Measurements from ENCODE around the gene SMIM29. TPM values are rescaled to one million over a fixed set of nuclear protein-coding genes. Genes with fewer than 3 reads are reported as not detected.

SMIM29 gene
- total RNA-seq, 1 donor from 2014 or later: 5.3 TPM

DNA sequence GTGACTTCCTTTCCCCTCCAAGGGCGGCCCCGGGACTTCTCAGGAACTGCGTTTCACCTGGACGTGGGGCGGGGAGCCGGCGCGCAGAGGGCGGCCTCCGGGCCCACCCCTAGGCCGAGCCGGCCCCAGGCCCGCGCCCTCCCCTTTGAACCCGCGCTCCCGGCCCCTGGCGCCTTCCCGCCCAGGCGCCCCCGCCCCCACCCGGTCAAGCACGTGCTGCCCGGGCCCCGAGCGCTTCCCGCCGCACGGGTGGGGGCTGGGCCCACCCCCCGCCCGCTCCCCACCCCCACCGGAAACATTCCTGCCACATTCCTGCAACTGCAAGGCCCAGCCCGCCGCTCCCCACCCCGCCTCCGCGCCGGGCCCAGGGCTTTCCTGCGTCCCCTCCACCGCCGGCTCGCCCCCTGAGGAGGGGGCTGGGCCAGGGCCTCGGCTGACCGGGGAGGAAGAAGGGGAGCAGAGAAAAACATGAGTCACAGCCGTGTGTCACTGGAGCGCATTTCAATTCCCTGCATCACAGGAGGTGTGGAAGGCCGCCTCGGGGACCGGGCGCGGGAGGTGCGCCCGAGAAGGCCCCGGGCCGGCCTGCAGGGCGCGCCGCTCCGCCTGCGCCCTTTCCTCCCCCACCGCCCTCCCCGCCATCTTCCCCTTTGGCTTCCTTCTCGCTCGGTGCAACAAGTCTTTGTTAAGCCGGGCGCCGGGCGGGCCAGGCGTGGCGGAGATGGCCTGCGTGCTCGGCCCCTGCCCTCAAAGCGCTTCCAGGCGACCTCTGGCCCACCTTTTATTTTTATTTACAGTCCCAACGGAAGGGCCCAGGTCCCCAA, 13.3 kb downstream of the SMIM29 start:
- Mint-ChIP-seq H3K4me1 (ENCODE audit: low read depth) (peaks cover 37% of the 10 kb centered on the region), H3K9me3 (ENCODE audit: low read depth) (no peaks in the 10 kb centered on the region), H3K27me3 (no peaks in the 10 kb centered on the region), H3K27ac (peak overlapping the region; percentile 99), H3K36me3 (ENCODE audit: insufficient read depth) (peaks cover 7% of the 10 kb centered on the region), H3K4me3 (ENCODE audit: low read depth) (peak overlapping the region; percentile 81)
- DNase-seq (ENCODE audit: low spot score, unreplicated experiment): peak; percentile 88
- TF ChIP-seq, protein P1, sequence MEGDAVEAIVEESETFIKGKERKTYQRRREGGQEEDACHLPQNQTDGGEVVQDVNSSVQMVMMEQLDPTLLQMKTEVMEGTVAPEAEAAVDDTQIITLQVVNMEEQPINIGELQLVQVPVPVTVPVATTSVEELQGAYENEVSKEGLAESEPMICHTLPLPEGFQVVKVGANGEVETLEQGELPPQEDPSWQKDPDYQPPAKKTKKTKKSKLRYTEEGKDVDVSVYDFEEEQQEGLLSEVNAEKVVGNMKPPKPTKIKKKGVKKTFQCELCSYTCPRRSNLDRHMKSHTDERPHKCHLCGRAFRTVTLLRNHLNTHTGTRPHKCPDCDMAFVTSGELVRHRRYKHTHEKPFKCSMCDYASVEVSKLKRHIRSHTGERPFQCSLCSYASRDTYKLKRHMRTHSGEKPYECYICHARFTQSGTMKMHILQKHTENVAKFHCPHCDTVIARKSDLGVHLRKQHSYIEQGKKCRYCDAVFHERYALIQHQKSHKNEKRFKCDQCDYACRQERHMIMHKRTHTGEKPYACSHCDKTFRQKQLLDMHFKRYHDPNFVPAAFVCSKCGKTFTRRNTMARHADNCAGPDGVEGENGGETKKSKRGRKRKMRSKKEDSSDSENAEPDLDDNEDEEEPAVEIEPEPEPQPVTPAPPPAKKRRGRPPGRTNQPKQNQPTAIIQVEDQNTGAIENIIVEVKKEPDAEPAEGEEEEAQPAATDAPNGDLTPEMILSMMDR (IDR thresholded peaks at IDR 0.05; ENCODE audit: unreplicated experiment): no peak

DNA sequence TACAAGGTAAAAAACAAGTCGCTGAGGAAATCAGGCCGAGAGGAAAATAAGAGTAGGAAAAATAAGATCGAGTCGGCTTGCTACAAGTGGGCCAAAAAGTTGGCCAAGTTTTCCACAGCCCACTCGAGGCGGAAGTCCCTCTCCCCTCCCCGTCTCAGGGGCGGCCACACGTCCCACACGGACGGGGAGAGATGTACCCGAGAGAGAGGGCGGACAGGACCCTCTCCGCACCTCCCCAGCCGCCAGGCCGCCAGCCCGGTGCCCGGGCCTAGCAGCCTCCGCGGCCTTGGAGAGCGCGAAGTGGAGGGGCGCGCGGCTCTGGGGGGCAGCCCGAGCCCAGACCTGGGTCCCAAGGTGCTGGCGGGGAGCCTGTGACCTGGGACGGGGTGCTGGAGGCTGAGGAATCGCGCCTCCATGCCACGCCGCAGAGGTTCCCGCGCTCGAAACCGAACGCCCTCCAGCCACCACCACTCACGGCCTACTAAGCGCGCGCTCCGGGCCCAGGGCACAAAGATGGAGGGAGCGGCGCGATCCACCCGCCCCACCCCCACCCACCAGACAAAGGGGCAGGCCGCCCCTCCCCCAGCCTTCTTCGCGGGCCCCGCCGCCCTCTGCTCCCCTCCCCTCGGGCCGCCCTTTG, 14.0 kb downstream of the SMIM29 start:
- Mint-ChIP-seq H3K27ac (peak overlapping the region; percentile 96), H3K4me1 (ENCODE audit: low read depth) (peaks cover 37% of the 10 kb centered on the region), H3K27me3 (no peaks in the 10 kb centered on the region), H3K9me3 (ENCODE audit: low read depth) (no peaks in the 10 kb centered on the region), H3K36me3 (ENCODE audit: insufficient read depth) (peaks cover 4% of the 10 kb centered on the region), H3K4me3 (ENCODE audit: low read depth) (peak overlapping the region; percentile 45)
- TF ChIP-seq, protein P1 (IDR thresholded peaks at IDR 0.05; ENCODE audit: unreplicated experiment): no peak
- DNase-seq (ENCODE audit: low spot score, unreplicated experiment): no peak

DNA sequence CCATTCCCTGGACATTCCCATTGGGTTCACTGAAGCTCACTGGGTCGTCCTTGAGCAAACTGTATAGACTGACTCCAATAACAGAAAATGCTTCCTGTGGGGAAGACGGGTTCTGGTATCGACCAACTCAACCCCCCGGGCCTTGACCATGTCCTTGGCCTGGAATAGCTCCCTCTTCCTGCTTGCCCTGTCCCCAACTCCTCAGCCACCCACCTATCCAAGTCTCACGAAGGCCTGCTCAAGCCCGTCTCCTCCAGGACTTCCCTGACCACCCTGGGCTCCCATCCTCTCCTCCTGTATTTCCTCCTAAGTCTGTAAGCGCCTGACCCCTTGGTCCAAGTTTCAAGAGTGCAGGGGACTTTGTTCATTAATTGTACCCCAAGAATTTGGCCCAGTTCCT, 14.9 kb downstream of the SMIM29 start:
- Mint-ChIP-seq H3K36me3 (ENCODE audit: insufficient read depth) (peaks cover 4% of the 10 kb centered on the region), H3K27me3 (no peaks in the 10 kb centered on the region), H3K9me3 (ENCODE audit: low read depth) (no peaks in the 10 kb centered on the region)

DNA sequence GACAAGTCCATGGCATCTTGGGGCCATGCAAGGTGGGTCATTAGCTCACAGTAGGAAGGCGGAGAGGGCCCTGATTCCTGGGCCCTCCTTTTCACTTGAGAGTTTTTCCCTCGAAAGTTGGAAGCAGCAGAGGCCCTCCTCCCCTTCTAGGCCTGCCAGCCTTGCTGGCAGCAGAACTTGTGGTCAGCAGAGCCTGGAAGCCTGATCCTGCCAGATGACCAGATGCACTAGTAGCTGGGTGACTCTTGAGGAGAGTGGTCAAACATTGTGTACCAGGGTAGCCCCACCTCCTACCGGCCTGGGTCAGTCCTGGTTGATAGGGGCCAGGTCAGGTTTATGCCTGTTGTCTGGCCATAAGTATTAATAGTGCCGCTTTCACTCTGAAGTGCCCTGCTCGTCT, 15.9 kb downstream of the SMIM29 start:
- Mint-ChIP-seq H3K4me1 (ENCODE audit: low read depth) (peaks cover 31% of the 10 kb centered on the region), H3K27me3 (no peaks in the 10 kb centered on the region), H3K27ac (no peak overlapping the region), H3K9me3 (ENCODE audit: low read depth) (no peaks in the 10 kb centered on the region), H3K36me3 (ENCODE audit: insufficient read depth) (no peaks in the 10 kb centered on the region), H3K4me3 (ENCODE audit: low read depth) (no peak overlapping the region)
- TF ChIP-seq, protein P1 (IDR thresholded peaks at IDR 0.05; ENCODE audit: unreplicated experiment): no peak
- DNase-seq (ENCODE audit: low spot score, unreplicated experiment): no peak

More for the DNA sequence above, 14.9 kb downstream of the SMIM29 start:
- TF ChIP-seq, protein P1 (IDR thresholded peaks at IDR 0.05; ENCODE audit: unreplicated experiment): no peak
- H3K4me1 Mint-ChIP-seq (ENCODE audit: low read depth): peaks cover 38% of the 10 kb centered on the region
- peak overlapping the region; percentile 96 for H3K27ac Mint-ChIP-seq
- peak overlapping the region; percentile 45 for H3K4me3 Mint-ChIP-seq (ENCODE audit: low read depth)
- DNase-seq (ENCODE audit: low spot score, unreplicated experiment): no peak

DNA sequence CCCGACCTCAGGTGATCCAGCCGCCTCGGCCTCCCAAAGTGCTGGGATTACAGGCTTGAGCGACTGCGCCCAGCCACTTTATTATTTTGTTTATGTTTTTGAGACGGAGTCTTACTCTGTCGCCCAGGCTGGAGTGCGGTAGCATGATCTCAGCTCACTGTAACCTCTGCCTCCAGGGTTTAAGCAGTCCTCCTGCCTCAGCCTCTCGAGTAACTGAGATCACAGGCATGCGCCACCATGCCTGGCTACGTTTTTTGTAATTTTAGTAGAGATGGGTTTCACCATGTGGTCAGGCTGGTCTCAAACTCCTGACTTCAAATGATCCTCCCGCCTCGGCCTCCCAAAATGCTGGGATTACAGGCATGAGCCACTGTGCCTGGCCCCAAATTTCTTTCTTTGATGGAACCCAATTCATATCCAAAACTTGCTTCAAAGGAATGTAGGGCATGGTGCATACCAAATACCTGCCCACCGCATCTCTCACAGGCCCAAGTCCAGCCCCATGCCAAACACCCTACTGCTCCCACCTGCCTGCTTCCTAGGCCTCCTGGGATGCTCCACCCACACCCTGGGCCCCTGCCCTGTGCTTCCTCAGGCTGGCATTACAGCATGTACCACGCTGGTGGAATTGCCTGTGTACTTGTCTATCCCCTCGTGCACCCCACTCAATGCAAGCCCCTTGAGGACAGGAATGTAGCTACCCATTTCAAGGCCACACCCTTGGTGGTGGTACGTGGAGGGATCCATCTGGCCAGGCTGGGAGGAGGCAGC, 17.1 kb downstream of the SMIM29 start:
- H3K9me3 Mint-ChIP-seq (ENCODE audit: low read depth): no peaks in the 10 kb centered on the region
- H3K36me3 Mint-ChIP-seq (ENCODE audit: insufficient read depth): no peaks in the 10 kb centered on the region
- no peak overlapping the region for H3K4me3 Mint-ChIP-seq (ENCODE audit: low read depth)
- peaks cover 38% of the 10 kb centered on the region for H3K4me1 Mint-ChIP-seq (ENCODE audit: low read depth)
- peak overlapping the region; percentile 35 for H3K27ac Mint-ChIP-seq
- DNase-seq (ENCODE audit: low spot score, unreplicated experiment): no peak
- no peaks in the 10 kb centered on the region for H3K27me3 Mint-ChIP-seq
- TF ChIP-seq, protein P1 (IDR thresholded peaks at IDR 0.05; ENCODE audit: unreplicated experiment): no peak

Data from progenitor cell of endocrine pancreas (in vitro differentiated cells).